ENCODE data around the gene PTPRJ.
"Not testable (repeated sequence)": the region's sequence is repeated elsewhere in the genome, so short reads cannot be mapped to it uniquely, and the experiment has no call there.

The PTPRJ gene

GRCh38 chr11:48123934-48124755, 143.8 kb downstream of the PTPRJ start:
- DNase-seq: no peak

- no peak for DNase-seq
Measured at GRCh38 chr11:48124880-48125279, 144.5 kb downstream of the PTPRJ start.

- no peak for DNase-seq
Measured at GRCh38 chr11:48125866-48126265, 145.5 kb downstream of the PTPRJ start.

GRCh38 chr11:48127521-48128183, 147.3 kb downstream of the PTPRJ start:
- DNase-seq: no peak

GRCh38 chr11:48129697-48130395, 149.5 kb downstream of the PTPRJ start:
- no peak for DNase-seq

- DNase-seq: no peak
Measured at GRCh38 chr11:48134221-48134922, 154.0 kb downstream of the PTPRJ start.

GRCh38 chr11:48138222-48138621, 157.9 kb downstream of the PTPRJ start:
- no peak for DNase-seq

GRCh38 chr11:48139896-48140295, 159.5 kb downstream of the PTPRJ start:
- not testable (repeated sequence) for DNase-seq

- no peak for DNase-seq
Measured at GRCh38 chr11:48141475-48142122, 161.2 kb downstream of the PTPRJ start.

GRCh38 chr11:48142889-48143288, 162.5 kb downstream of the PTPRJ start:
- no peak for DNase-seq

- DNase-seq: no peak
Measured at GRCh38 chr11:48148749-48149148, 168.4 kb downstream of the PTPRJ start.

- no peak for DNase-seq
Measured at GRCh38 chr11:48150213-48150612, 169.9 kb downstream of the PTPRJ start.

GRCh38 chr11:48154151-48154550, 173.8 kb downstream of the PTPRJ start:
- peak in 2 of 3 donors; percentile 38 to 56 for DNase-seq

- no peak for DNase-seq
Measured at GRCh38 chr11:48161951-48162884, 181.9 kb downstream of the PTPRJ start.

- DNase-seq: no peak
Measured at GRCh38 chr11:48162885-48163268, 182.5 kb downstream of the PTPRJ start.

GRCh38 chr11:48163360-48164100, 183.2 kb downstream of the PTPRJ start:
- DNase-seq: no peak

- DNase-seq: peak in 2 of 3 donors; percentile 15 to 22
Measured at GRCh38 chr11:48164836-48165235, 184.5 kb downstream of the PTPRJ start.

- DNase-seq: no peak
Measured at GRCh38 chr11:48165426-48165825, 185.1 kb downstream of the PTPRJ start.

- no peak for DNase-seq
Measured at GRCh38 chr11:48167380-48167779, 187.0 kb downstream of the PTPRJ start.

- no peak for DNase-seq
Measured at GRCh38 chr11:48168815-48169214, 188.5 kb downstream of the PTPRJ start.

GRCh38 chr11:48169259-48169658, 188.9 kb downstream of the PTPRJ start:
- DNase-seq: no peak
